Lung (tissue), 12 donors: ENCODE data around the gene RAPGEF2. TPM values are rescaled to one million over a fixed set of nuclear protein-coding genes. Genes with fewer than 3 reads are reported as not detected.

Experiments used
- ATAC-seq: fragments of 200-7000 bp; cut with Tn5 transposase; one replicate; pipeline ENCODE4 v1.9.1; 2020; ENCODE audit warnings: moderate number of reproducible peaks; ENCODE audit not compliant: insufficient read depth, low FRiP score
- DNase-seq, 3 donors: peaks; one replicate each; pipeline ENCODE4 v3.0.0-alpha.2; 2013 to 2017
- H3K27ac ChIP-seq, 2 donors: one replicate each; pipeline ENCODE4 v1.5.1; 2013; ENCODE audit warnings: mild to moderate bottlenecking in 2 of 2, moderate library complexity in 2 of 2, control low read depth in 1 of 2, inconsistent platforms in 1 of 2, low read depth in 1 of 2, low read length in 1 of 2
- H3K27me3 ChIP-seq, 3 donors: one replicate each; pipeline ENCODE4 v1.5.1; 2013; ENCODE audit warnings: low read length in 2 of 3; ENCODE audit not compliant: control insufficient read depth in 3 of 3, insufficient read depth in 3 of 3
- H3K36me3 ChIP-seq, 4 donors: one replicate each; pipeline ENCODE4 v1.5.1; 2013; ENCODE audit warnings: low read length in 4 of 4, mild to moderate bottlenecking in 1 of 4, moderate library complexity in 1 of 4; ENCODE audit not compliant: control insufficient read depth in 4 of 4, insufficient read depth in 4 of 4
- H3K4me1 ChIP-seq, 5 donors: one replicate each; pipeline ENCODE4 v1.5.1; 2013; ENCODE audit warnings: low read length in 5 of 5, mild to moderate bottlenecking in 2 of 5, moderate library complexity in 1 of 5; ENCODE audit not compliant: control insufficient read depth in 5 of 5, insufficient read depth in 5 of 5
- H3K4me3 ChIP-seq: one replicate; pipeline ENCODE4 v1.5.1; 2013; ENCODE audit warnings: mild to moderate bottlenecking, control low read depth, moderate library complexity
- H3K9ac ChIP-seq, 2 donors: one replicate each; pipeline ENCODE4 v1.5.1; 2013; ENCODE audit warnings: low read length in 2 of 2, control low read depth in 1 of 2; ENCODE audit not compliant: insufficient read depth in 1 of 2
- H3K9me3 ChIP-seq, 4 donors: one replicate each; pipeline ENCODE4 v1.5.1; 2013; ENCODE audit warnings: low read length in 3 of 4, mild to moderate bottlenecking in 1 of 4, moderate library complexity in 1 of 4; ENCODE audit not compliant: control insufficient read depth in 4 of 4, insufficient read depth in 3 of 4
- CTCF ChIP-seq: IDR thresholded peaks from 2 replicates; pipeline ENCODE4 v1.5.1; 2012; ENCODE audit warnings: mild to moderate bottlenecking; ENCODE audit errors: control extremely low read depth, extremely low read depth
- WGBS, 2 donors: extraction: QIAGEN DNeasy Blood & Tissue Kit; methylation state at CpG; one replicate each; pipeline ENCODE4 v1.1.7; 2013; 5-methylcytosine and 5-hydroxymethylcytosine counted together
- polyA plus RNA-seq, 2 donors: library from polyadenylated mRNA; stranded (reverse); fragments of 200-250 nt; gene quantifications; one replicate each; pipeline ENCODE4 v1.2.1, GENCODE V29; 2013
- total RNA-seq, 2 donors: library from RNA; depleted of rRNA in 1 of 2; stranded (reverse); fragments of >200 nt in 1 of 2; gene quantifications; one replicate each; pipeline ENCODE4 v1.2.1, GENCODE V29; 2014 to 2021
- donor health status: control.
- donor health status: control.
- donor health status: Bipolar disorder and iron deficiency.
- donor health status: healthy.
- donor health status: DM: yes; HTN: yes; CAD: no.

Gene RAPGEF2
- total and polyA plus RNA-seq, 4 donors: 8.6 to 88.7 (median 32.2) TPM

GRCh38 chr4:159352609-159353008 is 249.7 kb downstream of the RAPGEF2 start:
- ATAC-seq (no peak), DNase-seq (no peak)
- no peak overlapping the region for H3K27ac ChIP-seq
- H3K4me3 ChIP-seq: no peak overlapping the region
- H3K9ac ChIP-seq: no peak overlapping the region
- no peak for TF ChIP-seq CTCF
- no peaks in the 10 kb centered on the region for H3K4me1 ChIP-seq
- no peaks in the 10 kb centered on the region for H3K27me3 ChIP-seq
- no peaks in the 10 kb centered on the region for H3K9me3 ChIP-seq
- WGBS, 2 donors: 76 to 89% methylated on average over 7 of the region's 7 CpGs
- H3K36me3 ChIP-seq: peaks cover 9 to 23% (median 17%) of the 10 kb centered on the region in 4 donors

GRCh38 chr4:159353422-159354116 is 250.7 kb downstream of the RAPGEF2 start:
- Histone ChIP-seq H3K36me3 (peaks cover 9 to 25% (median 17%) of the 10 kb centered on the region in 4 donors), H3K27ac (no peak overlapping the region), H3K4me1 (peaks cover 0 to 4% (median 0%) of the 10 kb centered on the region in 5 donors), H3K4me3 (no peak overlapping the region), H3K27me3 (no peaks in the 10 kb centered on the region), H3K9ac (no peak overlapping the region), H3K9me3 (no peaks in the 10 kb centered on the region)
- WGBS, 2 donors: 97 to 98% methylated on average over 15 of the region's 15 CpGs
- ATAC-seq: no peak
- no peak for TF ChIP-seq CTCF
- no peak for DNase-seq

GRCh38 chr4:159355466-159355865 is 252.6 kb downstream of the RAPGEF2 start:
- H3K27ac ChIP-seq: no peak overlapping the region
- no peak overlapping the region for H3K4me3 ChIP-seq
- H3K9ac ChIP-seq: no peak overlapping the region
- H3K36me3 ChIP-seq: peaks cover 15 to 25% (median 20%) of the 10 kb centered on the region in 4 donors
- no peak for TF ChIP-seq CTCF
- H3K9me3 ChIP-seq: no peaks in the 10 kb centered on the region
- H3K4me1 ChIP-seq: peaks cover 0 to 9% (median 5%) of the 10 kb centered on the region in 5 donors
- ATAC-seq (no peak), DNase-seq (no peak)
- WGBS, 2 donors: 98% methylated on average over 3 of the region's 3 CpGs
- H3K27me3 ChIP-seq: no peaks in the 10 kb centered on the region

GRCh38 chr4:159357350-159357749 is 254.5 kb downstream of the RAPGEF2 start:
- WGBS, 2 donors: 78 to 90% methylated on average over 8 of the region's 8 CpGs
- no peak for DNase-seq
- Histone ChIP-seq H3K9me3 (no peaks in the 10 kb centered on the region), H3K4me3 (no peak overlapping the region), H3K27ac (no peak overlapping the region), H3K27me3 (no peaks in the 10 kb centered on the region), H3K36me3 (peaks cover 15 to 24% (median 17%) of the 10 kb centered on the region in 4 donors), H3K9ac (no peak overlapping the region), H3K4me1 (peaks cover 0 to 11% (median 7%) of the 10 kb centered on the region in 5 donors)
- TF ChIP-seq CTCF: no peak
- no peak for ATAC-seq
